Breast epithelium (tissue), 4 donors: ENCODE measurements around the gene CHRNB2. TPM values are rescaled to one million over a fixed set of nuclear protein-coding genes. Genes with fewer than 3 reads are reported as not detected.
A peak's percentile ranks its signal among the peaks of the same experiment; 100 is the strongest.

Experiments
- DNase-seq, 2 donors: peaks; one replicate each; pipeline ENCODE4 v3.0.0-alpha.2; 2019; ENCODE audit warnings: low spot score in 2 of 2
- H3K27ac ChIP-seq, 2 donors: fragments of 200-600 bp; sonication (generic) in 1 of 2; one replicate each; pipeline ENCODE4 v1.5.1; 2016 to 2019; ENCODE audit warnings: mild to moderate bottlenecking in 1 of 2
- H3K27me3 ChIP-seq, 2 donors: fragments of 200-600 bp; sonication (generic) in 1 of 2; one replicate each; pipeline versions ENCODE4 v1.5.1 to v1.6.0; 2017 to 2019; ENCODE audit warnings: control low read depth in 1 of 2, mild to moderate bottlenecking in 1 of 2
- H3K36me3 ChIP-seq: fragments of 200-600 bp; one replicate; pipeline ENCODE4 v1.5.1; 2019
- H3K4me1 ChIP-seq, 2 donors: fragments of 200-600 bp; sonication (generic); one replicate each; pipeline ENCODE4 v1.5.1; 2016 to 2019; ENCODE audit warnings: control low read depth in 1 of 2
- H3K4me3 ChIP-seq, 3 donors: fragments of 200-600 bp; sonication (generic); 1 replicate in 2 of 3; 2 replicates in 1 of 3; pipeline ENCODE4 v1.5.1; 2016 to 2019; ENCODE audit warnings: mild to moderate bottlenecking in 3 of 3, moderate library complexity in 2 of 3
- H3K9me3 ChIP-seq, 2 donors: fragments of 200-600 bp; sonication (generic) in 1 of 2; one replicate each; pipeline ENCODE4 v1.5.1; 2016 to 2019; ENCODE audit warnings: control low read depth in 1 of 2
- POLR2A ChIP-seq: fragments of 450-650 bp; IDR thresholded peaks from one replicate; pipeline ENCODE4 v1.6.1; 2016; ENCODE audit warnings: antibody characterized with exemption, mild to moderate bottlenecking, moderate library complexity
- POLR2AphosphoS5 ChIP-seq, 3 donors: sonication (generic); formaldehyde crosslinking; IDR thresholded peaks; one replicate each; pipeline ENCODE4 v1.6.1; 2017; ENCODE audit warnings: antibody characterized with exemption in 3 of 3
- intact Hi-C: fragments of 100-400 bp; cut with DNase I; formaldehyde crosslinking; loops from one replicate; pipeline ENCODE4 v1.15.1; 2023; ENCODE audit warnings: low total_unique reads
- total RNA-seq, 3 donors: library from RNA; depleted of rRNA; stranded (reverse); fragments of >200 nt; gene quantifications; one replicate each; pipeline ENCODE4 v1.1.0, GENCODE V29; 2016
- TF ChIP-seq, protein P1 (sequence below), 3 donors: fragments of 450-650 bp; IDR thresholded peaks; one replicate each; pipeline ENCODE4 v1.5.1; 2016 to 2017; ENCODE audit warnings: antibody characterized with exemption in 3 of 3, mild to moderate bottlenecking in 3 of 3, moderate library complexity in 3 of 3

The CHRNB2 gene
- total RNA-seq, 3 donors from 2014 or later = 0.16 to 1.3 (median 0.73) TPM

DNA sequence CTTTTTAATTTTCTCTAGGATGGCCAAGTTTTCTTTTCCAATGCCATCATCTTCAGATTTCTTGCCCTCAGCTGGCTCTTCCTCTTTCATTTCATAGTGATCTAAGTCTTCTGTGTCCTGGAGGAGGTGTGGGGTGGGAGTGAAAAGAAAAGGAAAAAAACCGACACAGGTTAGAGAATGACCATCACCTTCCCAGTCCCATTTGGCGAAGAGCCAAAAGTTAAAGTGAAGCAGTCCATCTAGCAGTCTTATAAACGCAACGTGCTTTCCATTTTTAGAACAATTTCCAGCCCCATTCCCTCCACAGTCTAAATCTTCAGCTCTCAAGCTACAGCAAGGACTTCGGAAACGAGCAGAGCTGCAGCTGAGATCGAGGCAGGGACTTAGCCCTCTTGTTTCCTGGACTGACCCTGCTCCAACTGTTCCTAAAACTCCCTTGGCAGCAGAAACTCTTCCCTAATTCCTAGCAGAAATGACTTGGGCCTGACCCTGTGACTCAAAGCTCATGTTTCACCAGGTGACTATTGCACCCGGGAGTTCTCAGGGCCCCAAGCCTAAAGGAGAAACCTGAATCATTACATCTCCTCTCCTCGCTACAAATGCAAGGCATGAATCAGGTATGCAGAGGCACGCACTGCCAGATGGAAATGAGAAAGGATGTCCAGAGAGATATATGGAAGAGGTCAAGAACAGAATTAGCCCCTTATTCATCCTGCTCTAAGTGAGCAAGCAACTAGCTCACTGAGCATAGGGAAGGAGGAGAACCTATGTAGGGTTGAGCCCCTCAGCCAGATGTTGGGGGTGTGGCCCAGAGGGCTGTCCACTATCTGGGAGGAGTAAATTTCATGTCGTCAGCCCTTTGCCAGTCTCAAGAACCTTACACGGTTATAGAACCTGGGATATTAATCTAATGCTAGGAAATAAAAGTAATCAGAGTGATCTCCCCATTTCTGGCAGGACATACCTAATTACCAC is 14.2 kb upstream of the CHRNB2 start:
- Histone ChIP-seq H3K9me3 (no peaks in the 10 kb centered on the region), H3K4me1 (peaks cover 9 to 17% of the 10 kb centered on the region in 2 donors), H3K27me3 (no peaks in the 10 kb centered on the region), H3K4me3 (no peak overlapping the region), H3K27ac (no peak overlapping the region), H3K36me3 (peaks cover 32% of the 10 kb centered on the region)
- intact Hi-C loops = loop anchor here (10.0 kb wide), 2 partner anchors 381 to 1579 kb away; partner anchors contain the start of genes PMVK and SPRR4
- DNase-seq = no peak
- TF ChIP-seq, protein P1, sequence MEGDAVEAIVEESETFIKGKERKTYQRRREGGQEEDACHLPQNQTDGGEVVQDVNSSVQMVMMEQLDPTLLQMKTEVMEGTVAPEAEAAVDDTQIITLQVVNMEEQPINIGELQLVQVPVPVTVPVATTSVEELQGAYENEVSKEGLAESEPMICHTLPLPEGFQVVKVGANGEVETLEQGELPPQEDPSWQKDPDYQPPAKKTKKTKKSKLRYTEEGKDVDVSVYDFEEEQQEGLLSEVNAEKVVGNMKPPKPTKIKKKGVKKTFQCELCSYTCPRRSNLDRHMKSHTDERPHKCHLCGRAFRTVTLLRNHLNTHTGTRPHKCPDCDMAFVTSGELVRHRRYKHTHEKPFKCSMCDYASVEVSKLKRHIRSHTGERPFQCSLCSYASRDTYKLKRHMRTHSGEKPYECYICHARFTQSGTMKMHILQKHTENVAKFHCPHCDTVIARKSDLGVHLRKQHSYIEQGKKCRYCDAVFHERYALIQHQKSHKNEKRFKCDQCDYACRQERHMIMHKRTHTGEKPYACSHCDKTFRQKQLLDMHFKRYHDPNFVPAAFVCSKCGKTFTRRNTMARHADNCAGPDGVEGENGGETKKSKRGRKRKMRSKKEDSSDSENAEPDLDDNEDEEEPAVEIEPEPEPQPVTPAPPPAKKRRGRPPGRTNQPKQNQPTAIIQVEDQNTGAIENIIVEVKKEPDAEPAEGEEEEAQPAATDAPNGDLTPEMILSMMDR (IDR thresholded peaks at IDR 0.05) = no peak
- TF ChIP-seq POLR2AphosphoS5 (IDR thresholded peaks at IDR 0.05) = no peak
- TF ChIP-seq POLR2A = no peak

DNA sequence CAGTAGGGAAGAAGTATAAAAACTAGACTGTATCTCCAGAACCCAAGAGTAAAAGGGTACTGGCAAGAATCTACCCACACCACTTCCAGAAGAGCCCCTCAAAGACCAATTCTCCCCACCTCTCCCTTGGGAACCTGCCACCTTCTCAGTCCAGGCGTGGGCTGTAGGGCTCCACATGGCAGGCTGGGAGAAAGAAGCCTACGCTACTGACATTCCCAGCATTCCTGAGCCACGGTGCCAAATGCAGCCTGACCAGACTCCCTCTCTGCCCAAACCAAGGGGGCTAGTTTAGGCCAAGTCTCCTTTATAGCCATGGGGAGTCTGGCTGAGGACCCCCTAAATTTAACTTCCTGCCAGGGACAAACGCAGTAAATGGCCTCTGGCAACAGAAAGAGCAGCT is 11.2 kb upstream of the CHRNB2 start:
- DNase-seq = peak in 1 of 2 donors; percentile 56
- peaks cover 9 to 17% of the 10 kb centered on the region in 2 donors for H3K4me1 ChIP-seq
- H3K27me3 ChIP-seq = no peaks in the 10 kb centered on the region
- no peaks in the 10 kb centered on the region for H3K9me3 ChIP-seq
- TF ChIP-seq, protein P1 (IDR thresholded peaks at IDR 0.05) = no peak
- TF ChIP-seq POLR2AphosphoS5 (IDR thresholded peaks at IDR 0.05) = peak in 1 of 3 donors; percentile 15
- peak overlapping the region; percentile 2 to 94 (median 93) for H3K4me3 ChIP-seq
- peak overlapping the region; percentile 40 to 97 for H3K27ac ChIP-seq
- intact Hi-C loops = loop anchor here (10.0 kb wide), 2 partner anchors 378 to 1582 kb away; partner anchors contain the start of genes PMVK and SPRR4
- H3K36me3 ChIP-seq = peaks cover 24% of the 10 kb centered on the region

- Histone ChIP-seq H3K9me3 (no peaks in the 10 kb centered on the region), H3K4me1 (peaks cover 9 to 17% of the 10 kb centered on the region in 2 donors), H3K36me3 (peaks cover 15% of the 10 kb centered on the region), H3K27ac (peak overlapping the region; percentile 83 to 97), H3K27me3 (no peaks in the 10 kb centered on the region), H3K4me3 (peak overlapping the region; percentile 91 to 94 (median 93))
- TF ChIP-seq, protein P1 (IDR thresholded peaks at IDR 0.05) = no peak
- TF ChIP-seq POLR2AphosphoS5 (IDR thresholded peaks at IDR 0.05) = no peak
- no peak for TF ChIP-seq POLR2A
- DNase-seq = no peak
- intact Hi-C loops = loop anchor here (10.0 kb wide), 2 partner anchors 377 to 1583 kb away; partner anchors contain the start of genes PMVK and SPRR4
These were observed 10.2 kb upstream of the CHRNB2 start for GRCh38 chr1:154557248-154557938.

GRCh38 chr1:154557939-154558719 is 9.4 kb upstream of the CHRNB2 start, which contains the start of gene UBE2Q1:
Gene UBE2Q1, minus strand, starts transcription at chr1:154558662. Its CDS starts 109 bp downstream, at chr1:154558553.
- H3K4me3 ChIP-seq = peak within 1 kb of the TSS; percentile 91 to 94 (median 93)
- DNase-seq = peak; percentile 53 to 63
- peak within 1 kb of the TSS; percentile 83 to 97 for H3K27ac ChIP-seq
- intact Hi-C loops = loop anchor here (10.0 kb wide), 2 partner anchors 377 to 1583 kb away; partner anchors contain the start of genes PMVK and SPRR4
- no peaks in the 10 kb centered on the region for H3K27me3 ChIP-seq
- H3K36me3 ChIP-seq = peaks cover 9% of the 10 kb centered on the region
- no peaks in the 10 kb centered on the region for H3K9me3 ChIP-seq
- TF ChIP-seq POLR2A = no peak
- TF ChIP-seq, protein P1 (IDR thresholded peaks at IDR 0.05) = no peak
- H3K4me1 ChIP-seq = peaks cover 9 to 17% of the 10 kb centered on the region in 2 donors
